ENCODE data around the gene CAMK2A.

GRCh38 chr5:150197476-150197875, 92.1 kb downstream of the CAMK2A start:
- no peak for TF ChIP-seq CTCF (IDR thresholded peaks at IDR 0.05)
- no peak for TF ChIP-seq POLR2A (IDR thresholded peaks at IDR 0.05)

Measured in transverse colon (tissue), 3 donors.